Germinal center (tissue), 1 donor: ENCODE measurements around the gene MAGOH.
A peak's percentile ranks its signal among the peaks of the same experiment; 100 is the strongest.

Source experiments
- DNase-seq: peaks from one replicate; pipeline ENCODE4 v3.0.0; 2012; ENCODE audit warnings: mixed read lengths, low spot score

Gene MAGOH

DNA sequence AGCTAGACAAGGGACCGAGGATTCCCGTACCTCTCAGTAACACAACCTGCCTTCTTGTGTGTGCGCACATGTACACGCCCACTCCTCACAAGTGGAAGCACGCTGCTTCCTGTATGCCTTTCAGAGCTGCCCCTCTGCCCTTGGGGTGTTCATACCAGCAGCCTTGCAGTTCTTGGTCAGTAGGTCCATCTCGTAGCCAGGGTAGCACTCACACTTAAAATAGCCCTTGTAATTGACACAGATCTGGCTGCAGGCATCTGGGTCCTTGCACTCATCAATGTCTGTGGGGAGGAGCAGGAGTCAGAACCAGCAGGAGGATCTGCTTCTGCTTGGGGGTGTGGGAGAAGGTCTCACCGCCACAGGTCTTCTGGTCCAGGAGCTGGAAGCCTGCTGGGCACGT lies 32.6 kb upstream of the MAGOH start:
- no peak for DNase-seq

DNA sequence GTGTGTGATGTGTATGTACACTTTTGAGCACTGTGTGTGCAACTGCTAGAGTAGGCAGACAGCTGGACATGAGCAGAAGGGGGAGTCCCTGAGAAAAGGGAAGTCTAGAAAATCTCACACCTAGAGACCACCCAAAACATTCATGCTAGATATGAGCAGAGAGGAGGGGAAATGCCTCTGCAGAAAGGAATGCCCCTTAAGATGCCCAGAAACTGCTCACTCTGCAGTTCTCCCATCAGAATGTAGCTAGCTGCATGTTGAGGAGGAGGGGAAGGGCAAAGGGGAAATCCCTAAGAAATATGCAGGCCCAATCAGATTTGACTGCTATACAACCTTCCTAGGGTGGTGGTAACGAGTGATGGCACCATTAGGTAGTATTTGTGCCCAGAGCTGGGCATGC lies 31.8 kb upstream of the MAGOH start:
- peak; percentile 31 for DNase-seq

DNA sequence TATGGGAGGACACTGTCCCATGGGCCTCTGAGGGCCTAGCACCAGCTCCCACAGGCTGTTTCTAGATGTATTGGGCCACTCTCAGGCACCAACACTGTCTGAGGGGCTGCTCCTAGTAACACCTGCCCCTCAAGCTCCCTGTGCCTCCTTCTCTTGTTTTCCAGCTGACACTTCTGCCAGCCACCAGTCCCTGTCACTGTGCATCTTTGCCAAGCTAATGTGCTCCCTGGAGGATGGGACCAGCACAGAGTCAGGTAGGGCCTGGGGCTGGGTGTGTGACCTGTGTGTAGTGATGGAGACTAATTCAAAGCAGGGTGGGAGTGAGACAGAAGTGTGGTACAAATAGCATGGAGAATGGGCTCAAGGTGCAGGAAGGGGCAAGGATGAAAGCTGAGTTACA lies 29.4 kb upstream of the MAGOH start:
- DNase-seq = no peak

DNA sequence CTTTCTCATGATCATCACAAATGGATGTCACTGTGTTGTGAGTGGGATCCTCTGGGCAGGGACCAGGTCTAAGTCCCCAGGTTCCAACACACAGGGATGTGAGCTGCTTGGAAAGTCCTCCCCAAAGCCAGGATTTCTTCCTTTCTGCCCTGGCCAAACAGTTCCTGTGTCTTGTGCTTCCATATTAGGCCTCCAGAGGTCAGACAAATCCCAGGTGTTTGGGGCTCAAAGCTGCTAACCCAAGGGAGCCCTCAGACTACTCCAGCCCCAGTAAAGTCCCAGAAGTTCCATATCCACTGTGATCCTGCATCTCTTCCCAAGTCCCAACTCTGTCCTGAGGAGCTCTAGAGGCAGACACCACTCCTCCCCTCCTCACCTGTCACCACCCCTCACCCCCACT lies 27.7 kb upstream of the MAGOH start:
- no peak for DNase-seq

DNA sequence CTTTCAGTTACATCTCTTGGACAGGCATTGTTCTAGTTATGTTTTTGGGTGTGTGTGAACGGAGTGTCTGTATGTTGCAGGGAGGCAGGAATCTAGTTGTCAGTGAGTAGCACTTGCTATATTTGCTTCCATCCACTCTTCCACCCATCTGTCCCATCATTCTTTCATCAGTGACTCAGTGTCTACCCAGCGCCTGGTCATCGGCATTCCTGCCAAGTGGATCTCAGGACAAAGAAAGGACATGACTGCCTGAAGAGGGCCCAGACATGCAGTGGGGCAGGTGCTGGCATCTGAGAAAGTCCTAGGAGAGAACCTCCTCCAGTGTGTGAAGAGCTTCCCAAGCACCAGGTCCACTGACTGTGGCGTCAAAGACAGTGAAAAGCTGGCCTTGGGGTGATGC lies 27.3 kb upstream of the MAGOH start:
- no peak for DNase-seq

DNA sequence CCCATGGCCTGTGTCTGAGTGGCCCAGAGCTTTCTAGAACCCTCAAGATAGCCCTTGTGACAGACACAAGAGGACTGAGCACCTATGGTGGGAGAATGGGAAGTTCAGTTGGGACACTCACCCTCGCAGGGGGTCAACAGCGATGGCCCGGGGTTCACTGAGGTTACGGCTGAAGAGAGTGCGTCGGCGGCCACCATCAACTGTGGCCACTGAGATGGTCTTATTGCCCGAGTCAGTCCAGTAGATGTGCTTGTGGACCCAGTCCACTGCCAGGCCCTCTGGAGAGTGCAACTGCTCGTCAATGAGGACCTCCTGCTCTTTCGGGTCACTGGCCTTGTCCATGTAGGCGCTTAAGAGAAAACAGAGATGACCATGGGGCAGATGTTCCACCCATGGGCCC lies 25.7 kb upstream of the MAGOH start:
- no peak for DNase-seq

DNA sequence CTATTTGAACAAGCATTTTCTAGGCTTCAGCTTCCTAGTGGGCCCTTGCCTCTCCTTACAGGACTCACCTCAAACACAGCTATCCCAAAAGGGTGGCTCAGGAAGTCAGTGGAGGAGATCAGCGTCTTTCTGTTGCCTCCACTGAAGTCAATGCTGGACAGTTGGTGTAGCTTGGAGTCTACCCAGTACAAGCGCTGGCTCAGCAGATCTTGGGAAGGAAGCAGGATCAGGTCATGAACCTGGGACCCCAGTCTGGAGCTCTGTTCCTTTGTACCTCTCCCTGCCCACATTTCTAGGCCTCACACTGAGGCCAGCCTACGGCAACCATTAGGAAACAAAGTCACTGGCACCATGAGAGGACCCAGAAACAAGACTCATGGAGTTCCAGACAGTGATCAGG lies 23.7 kb upstream of the MAGOH start:
- DNase-seq = no peak

DNA sequence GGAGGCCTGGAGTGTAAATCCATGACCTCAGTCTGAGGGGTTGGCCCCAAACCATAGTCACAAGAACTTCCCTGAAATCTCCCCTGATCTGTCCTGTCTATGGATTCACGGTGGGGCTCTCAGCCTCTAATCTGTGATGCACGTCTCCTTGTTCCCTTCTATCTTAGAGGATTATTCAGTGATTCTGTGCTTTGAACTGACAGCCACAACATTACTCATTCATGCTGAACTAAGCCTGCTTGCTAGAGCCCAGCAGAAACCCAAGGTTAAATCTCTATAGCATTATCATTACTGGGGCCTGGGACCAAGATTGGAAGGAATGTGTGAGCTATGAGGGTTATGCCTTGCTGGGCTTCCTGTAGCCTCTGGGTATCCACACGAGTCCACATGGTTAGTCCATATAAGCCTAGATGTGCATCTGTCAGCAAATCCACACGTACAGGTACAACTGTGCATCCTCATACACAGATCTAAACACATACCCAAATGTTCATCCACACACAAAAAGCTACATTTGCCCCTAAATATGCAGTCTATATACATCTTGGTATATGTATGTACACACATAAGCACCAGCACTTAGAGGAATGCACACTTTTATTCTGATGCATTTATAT lies 22.4 kb upstream of the MAGOH start:
- no peak for DNase-seq

DNA sequence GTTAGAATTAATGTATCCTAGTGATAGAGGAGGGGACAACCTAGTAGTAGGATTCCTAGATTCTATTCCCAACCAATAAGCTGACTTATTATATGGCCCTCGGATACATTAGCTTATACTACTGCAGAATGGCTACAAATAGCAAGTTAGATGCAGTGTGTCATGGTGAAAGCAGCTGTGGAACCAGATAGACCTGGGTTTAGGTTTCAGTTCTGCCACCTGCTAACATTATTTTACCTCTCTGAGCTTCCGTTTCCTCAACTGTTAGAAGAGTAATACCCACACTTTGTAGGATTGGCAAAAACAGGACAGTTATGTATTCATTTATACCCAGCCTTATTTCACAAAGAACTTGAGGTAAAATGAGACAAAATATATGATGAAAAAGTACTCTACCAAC lies 21.6 kb upstream of the MAGOH start:
- DNase-seq = no peak

DNA sequence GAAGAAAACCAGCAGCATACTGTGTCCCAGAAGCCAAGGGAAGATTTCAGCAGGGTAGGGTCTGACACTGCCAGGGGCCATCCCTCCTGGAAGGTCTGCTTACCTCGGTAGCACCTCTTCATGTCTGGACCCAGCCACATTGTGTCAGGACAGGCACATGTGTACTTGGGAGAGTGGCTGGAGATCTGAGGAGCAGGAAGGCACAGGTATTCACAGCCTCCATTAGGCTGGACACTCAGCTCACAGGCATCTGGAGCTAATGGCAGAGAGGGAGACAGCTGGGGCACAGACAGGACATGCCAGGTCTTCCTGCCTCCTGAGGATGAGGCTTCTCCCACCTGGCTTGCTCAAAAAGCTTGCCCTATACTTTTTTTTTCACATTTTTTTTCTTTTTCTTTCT lies 19.9 kb upstream of the MAGOH start:
- DNase-seq = no peak

DNA sequence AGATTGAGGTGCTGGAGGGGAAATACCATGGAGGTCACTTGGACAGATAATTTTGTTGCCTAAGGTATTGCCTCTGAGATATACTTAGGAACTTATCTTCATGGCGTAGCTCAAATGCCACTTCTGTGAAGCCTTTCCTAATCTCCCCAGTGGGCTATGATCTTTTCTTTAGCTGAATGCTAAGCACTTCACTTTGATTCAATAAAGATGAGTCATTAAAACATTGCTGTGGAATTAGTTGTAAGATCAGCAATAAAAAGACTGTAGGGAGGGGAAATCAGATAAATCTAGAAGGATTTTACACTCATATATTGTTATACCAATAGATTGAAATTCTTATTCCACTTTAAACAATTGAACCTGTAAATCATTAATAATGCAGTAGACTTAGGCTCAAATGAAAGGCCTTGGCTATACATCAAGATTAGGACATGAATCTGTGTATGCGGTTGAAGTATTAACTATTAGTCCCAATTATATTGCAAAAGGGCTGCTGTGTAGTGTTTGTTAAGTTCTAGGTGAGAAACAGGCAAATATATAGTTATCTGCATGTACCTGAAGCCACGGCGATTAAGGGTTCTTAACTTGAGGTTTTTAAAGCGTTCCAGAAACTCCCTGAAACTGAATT lies 19.2 kb upstream of the MAGOH start:
- DNase-seq = no peak

DNA sequence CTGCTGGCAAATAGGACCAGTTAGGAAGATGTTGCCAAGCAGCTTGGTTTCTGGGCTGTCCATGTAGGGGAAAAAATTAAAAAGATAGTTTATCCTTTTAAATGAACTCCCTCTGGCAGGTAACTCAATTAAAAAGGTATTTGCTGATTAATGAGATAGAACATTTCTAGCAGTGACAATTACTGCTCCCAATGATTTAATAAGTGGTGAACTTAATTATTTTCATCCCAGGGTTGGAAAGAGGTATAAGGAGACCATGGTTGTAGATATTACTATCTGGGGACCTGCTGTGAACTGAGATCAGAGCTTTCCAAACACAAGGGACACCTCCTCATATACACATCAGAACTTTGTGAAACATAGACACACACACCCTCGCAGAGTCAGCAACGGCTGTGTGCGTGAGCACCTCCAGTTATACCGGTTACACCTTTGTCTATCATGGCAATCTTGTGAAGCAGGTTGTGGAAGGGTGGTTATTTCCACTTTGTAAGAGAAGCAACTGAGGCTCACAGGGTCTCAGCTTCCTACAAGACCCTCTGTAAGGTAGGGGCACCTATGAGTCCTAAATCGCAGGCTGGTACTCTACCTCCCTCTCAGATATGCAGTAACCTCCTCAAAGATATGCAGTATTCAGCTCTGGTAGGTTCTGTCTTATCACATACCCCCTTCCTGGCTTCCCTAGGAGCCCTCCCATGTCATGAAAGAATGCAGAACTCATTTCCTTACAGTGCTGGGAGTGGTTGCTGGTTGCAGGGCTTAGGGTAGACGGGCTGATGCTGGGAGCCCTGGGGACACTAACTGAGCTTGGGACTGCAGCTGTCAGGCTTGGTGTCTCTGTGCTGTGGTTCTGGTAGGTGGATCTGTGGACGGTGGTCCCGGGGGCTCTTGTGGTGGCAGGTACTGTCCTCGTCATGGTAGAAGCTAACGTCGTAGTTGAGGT lies 18.5 kb upstream of the MAGOH start:
- no peak for DNase-seq

DNA sequence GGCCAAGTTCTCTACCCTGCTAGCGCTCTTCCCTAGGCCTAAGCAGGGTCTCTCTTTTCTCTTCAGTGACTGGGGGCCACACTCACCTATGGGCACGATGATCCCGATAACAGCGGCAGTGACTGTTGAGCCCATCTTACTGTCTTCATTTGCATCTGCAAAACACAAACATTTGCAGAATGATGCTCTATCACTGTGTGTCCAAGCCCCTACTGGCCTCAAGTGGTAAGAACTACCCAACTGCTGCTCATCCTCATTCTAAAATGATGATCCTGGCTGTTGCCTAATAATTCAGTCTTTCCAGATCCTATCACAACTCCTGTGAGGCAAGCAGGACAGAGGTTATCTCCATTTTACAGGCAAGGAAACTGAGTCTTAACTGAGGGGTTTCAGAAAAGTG lies 16.7 kb upstream of the MAGOH start:
- DNase-seq = no peak

DNA sequence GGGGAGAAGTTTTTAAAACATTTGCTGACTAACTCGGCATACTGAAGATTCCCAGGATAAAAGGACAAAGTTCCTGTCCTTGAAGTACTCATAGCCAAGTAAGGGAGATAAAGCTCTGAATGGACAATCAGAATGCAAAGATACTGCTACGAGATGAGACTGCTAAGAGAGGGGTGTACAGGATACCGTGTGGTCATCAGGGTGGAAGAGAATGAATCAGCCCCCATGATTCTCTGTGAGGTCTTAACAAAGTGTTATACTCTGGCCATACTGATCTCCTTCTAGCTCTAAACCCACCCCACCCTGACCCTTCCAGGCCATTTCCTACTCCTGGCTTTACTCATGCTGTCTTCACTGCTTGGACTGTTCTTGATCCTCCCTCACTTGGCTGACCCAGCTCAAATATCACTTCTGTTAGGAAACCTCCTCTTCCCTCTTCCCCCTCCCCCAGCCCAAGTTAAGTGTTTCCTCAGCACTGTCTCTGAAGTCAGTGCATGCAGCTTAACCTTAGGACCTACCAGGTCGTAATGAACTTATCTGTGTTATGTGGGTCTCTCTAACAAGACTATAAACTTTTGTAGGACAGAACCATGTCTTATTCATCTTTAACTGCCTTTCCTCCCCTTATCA lies 15.8 kb upstream of the MAGOH start:
- no peak for DNase-seq

DNA sequence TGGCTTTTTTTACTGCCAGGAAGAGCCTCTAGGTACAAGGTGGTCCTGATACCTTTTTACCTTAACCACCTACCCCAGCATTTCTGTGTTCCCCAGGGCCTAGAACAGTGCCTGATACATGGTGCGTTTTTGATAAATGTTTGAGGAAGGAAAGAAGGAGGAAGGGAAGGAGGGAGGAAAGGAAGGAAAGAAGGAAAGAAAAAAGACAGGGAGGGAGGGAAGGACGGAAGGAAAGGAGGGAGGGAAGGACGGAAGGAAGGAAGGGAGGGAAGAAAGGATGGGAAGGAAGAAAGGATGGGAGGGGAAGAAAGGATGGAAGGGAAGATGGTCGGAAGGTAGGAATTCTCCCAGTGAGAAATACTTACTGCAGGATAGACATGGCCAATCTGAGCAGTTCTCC lies 12.0 kb upstream of the MAGOH start:
- no peak for DNase-seq

DNA sequence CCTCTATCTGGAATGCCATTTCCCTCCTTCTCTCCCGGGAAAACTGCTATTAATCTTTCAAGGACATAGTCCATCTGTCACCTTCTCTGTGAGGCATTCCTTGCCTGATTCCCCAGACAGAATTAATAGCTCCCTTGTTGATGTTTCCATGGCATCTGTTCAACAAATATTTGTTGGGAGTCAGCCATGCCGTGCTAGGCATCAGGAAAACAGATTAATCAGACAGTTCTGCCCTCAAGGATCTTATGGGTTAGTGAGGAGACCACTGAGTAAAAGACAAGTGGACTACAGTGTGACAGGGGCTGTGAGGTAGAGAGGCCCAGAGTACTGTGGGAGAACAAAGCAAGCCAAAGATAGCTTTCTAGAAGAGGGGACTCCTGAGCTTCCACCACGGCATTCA lies 11.4 kb upstream of the MAGOH start:
- DNase-seq = no peak

DNA sequence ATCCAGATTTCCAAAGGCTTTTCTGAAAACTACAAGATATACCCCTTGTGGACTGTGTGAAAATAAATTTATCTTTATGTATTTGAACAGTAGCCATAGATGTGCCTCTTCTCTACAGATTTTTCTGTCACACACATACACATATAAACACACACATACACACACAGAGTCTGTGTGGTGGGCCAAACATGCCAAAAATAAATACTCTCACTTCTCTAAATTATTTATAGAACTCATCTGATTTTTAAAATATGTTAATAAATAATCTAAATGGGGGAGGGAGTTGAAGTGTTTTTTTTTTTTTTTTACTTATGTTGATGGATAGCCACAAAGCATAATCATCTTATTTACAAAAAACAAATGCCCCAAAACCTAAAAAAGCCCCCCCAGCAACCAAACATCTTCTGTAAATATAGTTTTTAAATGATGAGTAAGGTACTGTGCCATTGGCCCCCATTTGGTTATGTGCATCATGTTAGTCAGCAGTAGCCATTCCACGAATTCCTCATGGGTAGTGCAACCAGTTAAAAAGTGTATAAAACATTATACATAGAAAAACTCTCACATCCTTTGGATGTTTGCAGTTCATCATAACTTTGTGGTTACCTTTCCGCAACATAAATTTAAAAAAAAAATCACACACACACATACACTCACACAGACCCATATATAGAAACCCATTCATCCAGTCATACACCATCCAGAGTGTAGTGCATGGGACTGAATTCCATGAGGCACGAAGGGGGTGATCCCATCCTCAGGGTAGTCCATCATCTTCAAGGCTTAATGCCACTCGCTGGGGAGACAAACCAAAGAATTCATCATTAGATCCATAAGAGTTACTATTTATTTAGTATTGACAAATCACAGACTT lies 8.2 kb upstream of the MAGOH start:
- DNase-seq = no peak

DNA sequence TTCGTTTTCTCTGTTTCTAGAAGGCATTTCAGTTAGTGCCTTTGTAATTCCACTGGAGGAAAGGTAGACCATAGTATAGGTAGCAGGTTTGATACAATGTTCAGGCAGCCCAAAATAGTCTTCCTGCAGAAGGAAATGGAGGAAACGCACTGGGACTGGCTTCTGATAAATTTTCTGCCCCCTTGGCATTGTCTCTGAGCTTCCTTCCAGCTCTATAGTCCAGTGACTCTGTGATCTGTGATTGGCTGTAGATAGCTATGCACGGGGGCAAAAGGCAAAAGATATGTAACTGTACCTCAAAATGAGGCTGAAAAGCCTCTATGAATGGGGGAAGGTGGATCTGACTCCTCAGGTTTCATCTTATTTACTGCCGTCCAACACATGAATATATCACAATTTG lies 5.8 kb upstream of the MAGOH start:
- DNase-seq = no peak

DNA sequence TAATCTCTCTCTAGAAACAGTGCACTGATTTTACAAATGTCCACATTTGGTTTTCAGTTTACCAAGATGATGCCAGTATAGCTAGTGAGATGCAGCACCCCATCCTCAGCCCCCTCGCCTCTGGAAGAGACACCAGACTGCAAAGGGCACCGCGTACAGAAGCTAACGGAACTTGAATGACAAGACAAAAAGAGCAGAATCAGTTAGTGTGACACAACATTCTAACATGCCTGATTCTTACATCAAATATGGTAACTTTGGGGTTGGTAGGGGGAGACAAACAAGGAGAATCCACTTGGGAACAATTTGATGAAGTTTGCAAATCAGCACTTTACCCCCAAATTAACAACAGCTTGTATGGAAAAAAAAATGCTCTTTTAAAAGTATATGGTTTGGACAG lies 4.1 kb upstream of the MAGOH start:
- no peak for DNase-seq

DNA sequence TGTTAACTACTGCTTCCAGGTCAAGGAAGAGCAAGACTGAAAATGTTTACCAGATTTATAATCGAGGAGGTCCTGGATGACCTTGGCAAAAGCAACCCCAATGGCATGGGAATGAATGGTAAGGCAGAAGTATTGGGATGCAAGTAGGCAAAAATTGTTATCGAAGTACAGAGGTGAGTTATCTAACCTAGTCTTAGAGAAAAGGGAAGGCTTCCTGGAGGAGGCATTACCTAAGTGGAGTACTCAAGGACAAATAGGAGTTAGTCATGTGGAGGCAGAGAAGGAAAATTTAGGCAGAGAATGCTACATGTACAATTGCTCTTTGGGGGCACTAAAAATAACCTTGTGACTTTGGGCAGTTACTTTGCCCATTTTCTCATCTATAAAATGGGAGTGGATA lies 3.5 kb upstream of the MAGOH start:
- no peak for DNase-seq

DNA sequence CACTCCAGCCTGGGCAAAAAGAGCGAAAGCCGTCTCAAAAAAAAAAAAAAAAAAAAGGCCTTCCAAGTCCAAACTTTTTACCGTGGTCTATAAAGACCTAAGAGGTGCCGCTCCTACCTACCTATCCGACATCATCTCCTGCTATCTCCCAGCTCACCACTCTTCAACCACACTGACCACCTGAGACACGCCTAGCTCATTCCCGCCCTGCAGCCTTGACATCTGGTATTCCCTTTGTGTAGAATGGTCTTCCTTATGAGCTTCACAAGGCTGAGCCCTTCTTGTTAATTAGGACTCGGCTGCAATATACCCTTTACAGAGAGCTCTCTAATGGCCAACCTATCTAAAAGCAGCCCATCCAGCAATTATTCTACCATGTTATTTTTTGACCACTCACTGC lies 680 bp downstream of the MAGOH start:
- DNase-seq = no peak

DNA sequence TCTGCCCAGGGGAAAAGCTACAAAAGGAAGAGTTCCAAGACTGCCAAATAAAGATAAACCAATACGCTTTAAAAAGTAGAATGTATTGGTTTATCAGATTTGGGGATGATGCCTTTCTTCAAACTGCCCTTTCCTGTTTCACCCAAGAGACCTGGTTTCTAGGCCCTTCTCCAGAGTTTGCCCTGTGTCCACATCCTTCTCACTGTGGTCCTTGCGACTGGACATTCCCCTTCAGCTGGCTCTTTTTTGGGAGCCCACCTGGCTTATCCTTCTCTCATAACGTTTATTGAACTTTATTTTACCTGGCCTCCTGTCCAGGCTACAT lies 17.4 kb downstream of the MAGOH start:
- no peak for DNase-seq
